ENCODE measurements around the gene ADCY2. TPM values are rescaled to one million over a fixed set of nuclear protein-coding genes. Genes with fewer than 3 reads are reported as not detected.

Gene ADCY2
- total RNA-seq, 1 experiment from 2014 or later: 31.3 TPM

DNA sequence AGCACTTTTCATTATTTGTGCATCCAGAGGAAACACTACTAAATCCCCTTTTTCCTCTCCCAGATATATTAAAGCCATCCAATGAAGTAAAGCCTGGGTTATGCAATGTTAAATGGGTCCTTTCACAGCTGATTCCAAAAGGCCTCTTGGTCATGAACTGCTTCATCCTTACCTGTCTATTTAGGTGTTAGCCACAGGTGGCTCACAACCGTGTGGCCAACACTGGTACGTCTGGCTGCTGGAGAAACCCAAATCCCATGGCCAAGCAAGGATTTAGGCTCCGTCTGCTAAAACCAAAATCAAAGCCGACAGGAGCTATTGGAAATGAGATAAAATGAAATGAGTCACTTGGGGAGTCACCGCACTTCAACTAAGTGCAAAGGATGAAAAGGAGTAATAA is 193.9 kb downstream of the ADCY2 start:
- Histone ChIP-seq H3K4me2 (ENCODE audit: insufficient read depth, insufficient read length, low read length) (no peak overlapping the region), H3K79me2 (ENCODE audit: insufficient read depth, low read length) (no peaks in the 10 kb centered on the region), H3K79me1 (ENCODE audit: insufficient read depth, low read depth, low read length, poor library complexity, severe bottlenecking) (no peaks in the 10 kb centered on the region), H4K91ac (ENCODE audit: insufficient read length, low read depth, low read length) (no peak overlapping the region), H3K27ac (ENCODE audit: insufficient read length, low read depth, low read length) (no peak overlapping the region), H3K56ac (ENCODE audit: insufficient read length, low read depth, low read length) (no peak overlapping the region), H3K23ac (ENCODE audit: insufficient read length, low read depth, low read length) (no peak overlapping the region), H3K27me3 (ENCODE audit: insufficient read depth, low read length) (no peaks in the 10 kb centered on the region), H3T11ph (ENCODE audit: low read length) (no peak overlapping the region), H3K4me1 (ENCODE audit: insufficient read depth, low read length) (no peaks in the 10 kb centered on the region), H4K20me1 (ENCODE audit: control insufficient read depth, insufficient read depth, insufficient read length) (no peaks in the 10 kb centered on the region), H3K9me3 (ENCODE audit: control insufficient read depth, low read depth, low read length) (no peaks in the 10 kb centered on the region), H3K18ac (ENCODE audit: insufficient read length, low read depth, low read length) (no peak overlapping the region), H2AFZ (ENCODE audit: low read length) (no peak overlapping the region), H2BK20ac (ENCODE audit: low read depth, low read length, poor library complexity, severe bottlenecking) (no peak overlapping the region), H3K23me2 (ENCODE audit: insufficient read length, low read depth, low read length, poor library complexity, severe bottlenecking) (no peaks in the 10 kb centered on the region), H3K14ac (ENCODE audit: insufficient read depth, low read length) (no peak overlapping the region), H3K4ac (ENCODE audit: low read depth, low read length) (no peak overlapping the region), H2BK5ac (ENCODE audit: insufficient read length, low read length) (no peak overlapping the region), H4K5ac (ENCODE audit: insufficient read length, low read depth, low read length) (no peak overlapping the region), H4K8ac (replicated peaks; ENCODE audit: insufficient read length, low read depth, low read length) (no peak overlapping the region), H2BK12ac (ENCODE audit: insufficient read length, low read depth, low read length) (no peak overlapping the region), H3K9ac (ENCODE audit: extremely low read depth, insufficient read length, low read length) (no peak overlapping the region), H2BK120ac (ENCODE audit: low read depth, low read length, poor library complexity, severe bottlenecking) (no peak overlapping the region), H2AK5ac (ENCODE audit: insufficient read length, low read length) (no peak overlapping the region), H2BK15ac (ENCODE audit: low read depth, low read length) (no peak overlapping the region)
- Mint-ChIP-seq H3K9me3 (no peaks in the 10 kb centered on the region), H3K27ac (0 out of 7 replicates have a peak overlapping the region, but pooled peaks of 1 of the 3 experiments have one; percentile 19), H3K36me3 (ENCODE audit: insufficient read depth in 1 of 3, low read depth in 3 of 3) (no peaks in the 10 kb centered on the region), H3K4me3 (no peak overlapping the region), H3K4me1 (peaks cover 18 to 23% of the 10 kb centered on the region in 2 experiments), H3K27me3 (ENCODE audit: low read depth) (no peaks in the 10 kb centered on the region)
- DNase-seq: no peak
- TF ChIP-seq, protein P1, sequence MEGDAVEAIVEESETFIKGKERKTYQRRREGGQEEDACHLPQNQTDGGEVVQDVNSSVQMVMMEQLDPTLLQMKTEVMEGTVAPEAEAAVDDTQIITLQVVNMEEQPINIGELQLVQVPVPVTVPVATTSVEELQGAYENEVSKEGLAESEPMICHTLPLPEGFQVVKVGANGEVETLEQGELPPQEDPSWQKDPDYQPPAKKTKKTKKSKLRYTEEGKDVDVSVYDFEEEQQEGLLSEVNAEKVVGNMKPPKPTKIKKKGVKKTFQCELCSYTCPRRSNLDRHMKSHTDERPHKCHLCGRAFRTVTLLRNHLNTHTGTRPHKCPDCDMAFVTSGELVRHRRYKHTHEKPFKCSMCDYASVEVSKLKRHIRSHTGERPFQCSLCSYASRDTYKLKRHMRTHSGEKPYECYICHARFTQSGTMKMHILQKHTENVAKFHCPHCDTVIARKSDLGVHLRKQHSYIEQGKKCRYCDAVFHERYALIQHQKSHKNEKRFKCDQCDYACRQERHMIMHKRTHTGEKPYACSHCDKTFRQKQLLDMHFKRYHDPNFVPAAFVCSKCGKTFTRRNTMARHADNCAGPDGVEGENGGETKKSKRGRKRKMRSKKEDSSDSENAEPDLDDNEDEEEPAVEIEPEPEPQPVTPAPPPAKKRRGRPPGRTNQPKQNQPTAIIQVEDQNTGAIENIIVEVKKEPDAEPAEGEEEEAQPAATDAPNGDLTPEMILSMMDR (conservative IDR thresholded peaks at IDR 0.05): peak; percentile 23; the same call in 1 of the 3 replicates
- WGBS (ENCODE audit: extremely low coverage, insufficient read length, low lambda C conversion rate): no CpG with 5 or more reads among the region's 5 CpGs

All from H9 (cell line).